Subcutaneous adipose tissue (tissue), 4 donors: ENCODE measurements around the gene ELL. TPM values are rescaled to one million over a fixed set of nuclear protein-coding genes. Genes with fewer than 3 reads are reported as not detected.

Experiments
- CTCF ChIP-seq: fragments of 450-650 bp; IDR thresholded peaks from one replicate; pipeline ENCODE4 v1.5.1; 2016; ENCODE audit warnings: low read depth, mild to moderate bottlenecking, control low read depth, antibody characterized with exemption, moderate library complexity
- total RNA-seq, 4 donors: library from RNA; depleted of rRNA; stranded (reverse); fragments of >200 nt; gene quantifications; one replicate each; pipeline ENCODE4 v1.1.0, GENCODE V29; 2016

ELL gene
- total RNA-seq, 4 donors from 2014 or later = 14.3 to 16.1 (median 15.3) TPM

DNA sequence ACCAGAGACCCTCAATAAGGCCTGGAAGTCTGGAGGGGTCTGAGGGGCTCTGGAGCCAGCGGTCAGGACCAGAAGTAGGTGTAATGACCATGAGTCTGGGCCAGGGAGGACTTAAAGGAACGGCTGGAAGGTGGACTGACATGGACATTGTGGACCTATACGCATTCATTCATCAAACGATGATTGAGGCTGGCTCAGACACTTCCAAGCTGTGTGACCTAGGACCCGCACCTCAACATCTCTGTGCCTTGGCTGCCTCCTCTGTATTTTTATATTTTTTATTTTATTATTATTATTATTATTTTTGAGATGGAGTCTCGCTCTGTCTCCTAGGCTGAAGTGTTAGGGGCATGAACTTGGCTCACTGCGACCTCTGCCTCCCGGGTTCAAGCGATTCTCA is 115.1 kb downstream of the ELL start:
- TF ChIP-seq CTCF = no peak

GRCh38 chr19:18401580-18402112 is 120.2 kb downstream of the ELL start:
- no peak for TF ChIP-seq CTCF

DNA sequence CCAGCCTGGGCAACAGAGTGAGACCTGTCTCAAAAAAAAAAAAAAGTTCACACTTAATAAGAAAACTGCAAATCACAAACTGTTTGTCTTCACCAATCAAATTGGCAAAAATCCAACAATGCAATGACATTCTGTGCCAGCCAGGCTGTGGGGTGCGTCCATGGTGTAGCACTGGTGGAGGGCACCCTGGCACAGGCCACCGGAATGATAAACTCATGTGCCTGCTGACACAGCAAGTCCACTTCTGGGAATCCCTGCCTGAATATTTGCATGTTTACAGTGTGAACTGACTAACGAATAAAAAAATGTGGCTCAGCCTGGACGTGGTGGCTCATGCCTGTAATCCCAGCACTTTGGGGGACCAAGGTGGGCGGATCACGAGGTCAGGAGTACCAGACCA is 122.9 kb downstream of the ELL start:
- no peak for TF ChIP-seq CTCF

GRCh38 chr19:18397242-18398202 is 124.3 kb downstream of the ELL start, which contains the start of gene LRRC25:
TSS of gene LRRC25 (minus strand) at chr19:18397622. CDS start at chr19:18396963, 659 bp downstream.
- TF ChIP-seq CTCF = no peak

DNA sequence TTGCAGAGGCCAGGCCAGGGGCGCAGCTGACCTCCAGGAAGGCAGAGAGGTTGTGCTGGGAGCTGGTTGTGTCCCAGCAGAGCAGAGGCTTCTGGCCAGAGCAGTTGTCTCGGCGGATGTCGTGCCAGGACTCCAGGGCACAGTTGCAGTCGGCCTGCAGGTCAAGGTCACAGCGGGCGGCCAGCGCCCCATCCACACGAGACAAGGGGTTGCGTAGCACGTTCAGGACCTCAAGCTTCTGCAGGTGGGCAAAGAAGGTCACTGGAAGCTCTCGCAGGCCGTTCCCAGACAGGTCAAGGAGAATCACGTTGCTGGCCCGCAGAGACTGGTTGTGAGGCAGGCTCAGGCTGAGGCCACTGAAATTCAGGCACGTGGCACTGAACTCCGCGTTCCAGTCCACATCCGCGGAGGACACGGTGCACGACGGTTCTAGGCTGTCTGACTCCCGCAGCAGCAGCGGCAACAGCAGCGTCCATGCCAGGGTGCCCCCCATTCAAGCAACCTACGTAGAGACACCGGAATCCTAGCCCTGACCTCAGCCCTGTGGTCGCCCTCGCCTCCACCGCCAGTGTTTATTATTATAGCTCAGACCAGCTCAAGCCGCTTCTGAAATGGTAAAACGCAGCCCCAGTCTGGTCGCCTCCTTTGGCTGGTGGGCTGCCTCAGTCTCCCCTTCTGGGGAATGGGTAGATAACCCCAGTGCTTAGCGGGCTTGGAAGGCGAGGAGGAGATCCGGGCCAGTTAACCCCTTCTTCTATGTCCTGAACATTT is 125.2 kb downstream of the ELL start:
- no peak for TF ChIP-seq CTCF

DNA sequence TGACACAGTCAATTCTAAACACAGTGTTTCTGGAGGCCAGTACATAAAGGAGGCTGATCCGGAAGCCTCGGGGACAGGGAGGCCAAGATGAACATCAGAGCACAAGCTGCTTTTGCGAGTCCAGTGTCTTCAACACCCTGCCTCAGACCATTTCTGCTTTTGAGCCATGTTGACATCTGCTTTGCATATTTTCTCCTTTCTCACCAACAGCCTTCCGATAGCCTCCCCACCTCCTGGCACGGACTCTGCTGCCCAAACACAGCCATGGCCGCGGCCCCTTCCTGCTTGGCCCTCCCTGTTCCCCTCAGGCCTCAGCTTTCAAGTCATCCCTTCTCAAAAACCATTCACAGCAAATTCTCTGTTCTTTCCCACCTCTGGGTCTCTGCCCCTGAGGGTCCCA is 128.0 kb downstream of the ELL start:
- TF ChIP-seq CTCF = no peak

DNA sequence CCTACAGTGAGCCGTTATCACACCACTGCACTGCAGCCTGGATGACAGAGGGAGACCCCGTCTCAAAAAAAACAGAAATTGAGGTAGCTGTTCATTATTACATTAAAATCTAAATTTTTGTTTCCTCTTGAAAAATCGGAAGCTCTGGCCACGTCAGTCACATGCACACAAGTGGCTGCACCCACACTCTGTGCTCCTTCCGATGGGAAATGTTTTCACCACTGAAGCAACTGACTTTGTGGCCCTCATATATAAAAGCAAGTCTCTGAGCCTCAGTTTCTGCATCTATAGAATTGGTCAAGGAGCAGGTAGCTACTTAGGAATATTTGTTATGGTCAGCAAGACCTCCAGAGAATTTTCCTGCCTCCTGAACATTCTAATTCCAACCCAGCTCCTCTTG is 128.9 kb downstream of the ELL start:
- no peak for TF ChIP-seq CTCF
